ENCODE measurements around the gene SEC31B.

The SEC31B gene

GRCh38 chr10:100490531-100490930 is 29.1 kb downstream of the SEC31B start:
- no peak for DNase-seq

- DNase-seq: no peak
These were observed 30.3 kb downstream of the SEC31B start for GRCh38 chr10:100489396-100489795.

- DNase-seq: no peak
These were observed 32.1 kb downstream of the SEC31B start for GRCh38 chr10:100487529-100487928.

GRCh38 chr10:100485801-100486495 is 33.7 kb downstream of the SEC31B start:
- no peak for DNase-seq

GRCh38 chr10:100485366-100485765 is 34.3 kb downstream of the SEC31B start:
- DNase-seq: no peak

- no peak for DNase-seq
These were observed 35.6 kb downstream of the SEC31B start for GRCh38 chr10:100483876-100484666.

GRCh38 chr10:100482834-100483185 is 36.9 kb downstream of the SEC31B start:
- DNase-seq: peak; percentile 25

GRCh38 chr10:100482181-100482833 is 37.4 kb downstream of the SEC31B start:
- DNase-seq: peak; percentile 52

GRCh38 chr10:100481462-100482081 is 38.1 kb downstream of the SEC31B start:
- DNase-seq: peak; percentile 78

GRCh38 chr10:100480002-100480401 is 39.7 kb downstream of the SEC31B start:
- no peak for DNase-seq

- no peak for DNase-seq
These were observed 40.6 kb downstream of the SEC31B start for GRCh38 chr10:100479037-100479436.

- DNase-seq: no peak
These were observed 41.7 kb downstream of the SEC31B start for GRCh38 chr10:100477970-100478369.

- DNase-seq: no peak
These were observed 49.3 kb downstream of the SEC31B start for GRCh38 chr10:100470367-100470766.

- no peak for DNase-seq
These were observed 49.9 kb downstream of the SEC31B start for GRCh38 chr10:100469756-100470155.

GRCh38 chr10:100468978-100469377 is 50.7 kb downstream of the SEC31B start:
- no peak for DNase-seq

GRCh38 chr10:100468322-100468721 is 51.3 kb downstream of the SEC31B start:
- DNase-seq: no peak

- no peak for DNase-seq
These were observed 57.0 kb downstream of the SEC31B start, which contains the start of gene WNT8B for GRCh38 chr10:100462709-100463108. Gene WNT8B (plus strand): TSS chr10:100463009. CDS start chr10:100463169, 160 bp downstream.

GRCh38 chr10:100448951-100449350 is 70.7 kb downstream of the SEC31B start:
- no peak for DNase-seq

- DNase-seq: no peak
These were observed 72.0 kb downstream of the SEC31B start for GRCh38 chr10:100447663-100448062.

GRCh38 chr10:100446130-100446761 is 73.4 kb downstream of the SEC31B start:
- DNase-seq: no peak

- DNase-seq: no peak
These were observed 77.1 kb downstream of the SEC31B start for GRCh38 chr10:100442548-100442947.

GRCh38 chr10:100438674-100439315 is 80.9 kb downstream of the SEC31B start:
- no peak for DNase-seq
